GM12865 (cell line): ENCODE data around the gene SLC4A5.

ENCODE experiments used
- DNase-seq: peaks from one replicate; pipeline ENCODE4 v3.0.0; 2010; ENCODE audit warnings: low read depth
- H3K4me3 ChIP-seq: 2 replicates; pipeline ENCODE4 v1.5.1; 2011; ENCODE audit warnings: mild to moderate bottlenecking, low read depth, low read length, control low read depth
- CTCF ChIP-seq: IDR thresholded peaks from 2 replicates; pipeline ENCODE4 v1.5.1; 2011; ENCODE audit warnings: low read length, control low read depth, low read depth, inconsistent platforms; ENCODE audit not compliant: insufficient read depth; ENCODE audit errors: missing control alignments

SLC4A5 gene

DNA sequence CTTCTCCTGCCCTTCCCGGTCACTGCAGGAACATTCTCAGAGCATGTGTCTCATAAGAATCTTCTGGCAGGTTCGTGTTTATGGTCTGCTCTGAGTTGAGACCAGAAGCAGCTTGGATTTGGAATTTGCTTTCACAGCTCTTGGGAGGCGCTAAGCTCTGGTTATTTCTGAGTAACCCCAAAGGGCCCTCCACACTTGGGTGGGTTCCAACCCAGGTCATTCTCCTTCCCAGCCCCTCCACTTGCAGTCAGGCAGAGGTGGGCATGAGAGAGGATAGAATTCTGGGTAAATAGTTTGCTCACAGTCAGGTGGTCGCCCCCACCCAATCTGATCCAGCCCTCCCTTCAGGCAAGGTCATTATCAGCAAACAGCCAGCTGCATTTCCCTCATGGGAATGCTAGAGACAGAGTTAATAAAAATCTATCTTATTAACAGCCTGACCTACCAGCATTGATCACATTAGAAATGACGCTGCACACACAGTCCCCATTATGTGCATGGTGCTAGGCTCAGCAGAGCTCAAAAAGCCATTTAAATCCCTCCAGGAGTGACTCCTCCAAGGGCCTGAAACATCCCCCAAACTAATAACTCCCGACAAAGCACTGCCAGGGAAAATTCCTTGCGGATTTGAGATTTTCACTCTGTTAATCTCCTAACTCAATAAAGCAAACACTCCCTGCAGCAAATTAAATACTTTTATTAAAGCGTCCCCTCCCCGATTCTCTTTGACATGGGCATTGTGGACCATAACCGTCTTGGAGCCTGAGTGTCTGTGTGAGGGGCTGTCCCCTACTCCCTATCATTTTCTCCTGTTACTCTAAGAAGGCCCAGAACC is 61.9 kb downstream of the SLC4A5 start:
- no peak for TF ChIP-seq CTCF
- DNase-seq: no peak
- no peak overlapping the region for H3K4me3 ChIP-seq

DNA sequence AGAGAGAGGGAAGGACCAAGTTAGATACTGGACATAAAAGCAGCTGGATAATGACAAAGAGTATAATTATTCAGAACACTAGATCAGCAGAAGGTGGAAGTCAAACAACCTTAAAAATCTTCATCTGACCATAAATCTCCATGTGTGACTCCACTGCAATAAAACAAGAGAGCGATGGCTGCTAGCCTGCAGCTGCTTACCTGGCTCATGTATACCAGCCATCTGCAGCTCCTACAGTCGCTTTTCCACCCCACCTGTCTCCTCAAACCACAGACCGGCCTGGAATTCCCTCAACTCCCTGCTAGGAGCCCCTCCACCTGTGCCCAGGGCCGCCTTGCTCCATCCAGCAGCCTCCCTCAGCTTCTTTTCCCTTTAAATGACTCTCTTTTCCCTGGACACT is 64.5 kb downstream of the SLC4A5 start:
- H3K4me3 ChIP-seq: no peak overlapping the region
- no peak for TF ChIP-seq CTCF
- DNase-seq: no peak

GRCh38 chr2:74278176-74278575 is 65.0 kb downstream of the SLC4A5 start:
- TF ChIP-seq CTCF: no peak
- no peak overlapping the region for H3K4me3 ChIP-seq
- no peak for DNase-seq

GRCh38 chr2:74275228-74275627 is 68.0 kb downstream of the SLC4A5 start:
- no peak for TF ChIP-seq CTCF
- H3K4me3 ChIP-seq: no peak overlapping the region
- DNase-seq: no peak

DNA sequence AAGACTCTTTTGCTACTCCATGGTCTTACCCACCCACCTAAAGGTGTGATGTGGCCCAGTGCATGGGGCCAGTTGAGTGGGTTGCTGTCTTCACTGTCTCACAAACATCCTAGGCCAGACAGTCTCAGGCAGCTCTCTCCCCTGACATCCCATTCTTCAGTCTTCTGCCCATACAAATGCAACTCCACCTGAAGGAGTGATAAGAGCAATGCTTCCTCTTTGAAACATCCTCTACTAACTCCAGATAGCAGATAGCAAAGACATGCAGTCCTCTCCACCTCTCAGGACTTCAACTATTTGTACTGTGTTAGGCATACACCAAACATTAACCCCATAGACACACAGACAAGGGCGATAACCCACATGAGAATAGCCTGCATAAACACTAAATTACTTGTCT is 73.5 kb downstream of the SLC4A5 start:
- DNase-seq: no peak
- H3K4me3 ChIP-seq: no peak overlapping the region
- no peak for TF ChIP-seq CTCF

DNA sequence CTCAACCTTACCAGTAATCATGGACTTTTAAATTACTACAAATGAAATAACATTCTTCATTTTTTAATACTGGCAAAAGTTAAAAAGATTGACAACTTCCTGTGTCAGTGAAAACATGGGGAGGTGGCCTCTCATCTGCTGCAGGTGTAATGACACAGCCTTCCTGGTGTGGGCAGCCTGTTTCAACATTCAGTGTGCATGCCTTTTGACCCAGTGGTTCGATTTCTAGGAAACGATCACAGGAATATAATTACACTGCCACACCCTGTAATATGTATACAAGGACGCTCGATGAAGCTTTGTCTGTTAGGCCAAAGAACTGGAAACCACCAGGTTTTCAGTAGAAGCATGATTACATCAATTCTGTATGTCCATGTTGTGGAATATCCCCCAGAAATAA is 76.1 kb downstream of the SLC4A5 start:
- peak; percentile 66 for DNase-seq
- H3K4me3 ChIP-seq: no peak overlapping the region
- peak; percentile 58 for TF ChIP-seq CTCF

DNA sequence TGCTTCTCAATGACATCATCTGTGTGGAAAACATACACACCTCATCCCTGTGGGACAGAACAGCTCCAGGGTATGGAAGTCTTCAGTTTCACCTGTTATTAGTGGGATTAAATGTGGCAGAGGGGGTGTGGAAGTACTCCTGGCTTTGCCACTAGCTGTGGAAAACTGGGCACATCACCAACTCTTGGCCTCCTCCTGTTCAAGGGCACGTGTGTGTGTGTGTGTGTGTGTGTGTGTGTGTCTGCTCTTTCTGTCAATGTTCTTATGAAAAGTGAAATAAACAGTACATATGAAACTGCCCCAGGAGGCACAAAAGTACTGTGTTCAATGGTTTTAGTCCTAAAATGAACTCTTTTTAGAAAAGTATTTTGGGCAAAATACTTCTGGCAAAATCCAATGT is 78.9 kb downstream of the SLC4A5 start:
- TF ChIP-seq CTCF: no peak
- DNase-seq: no peak
- no peak overlapping the region for H3K4me3 ChIP-seq
